ENCODE data around the gene POU3F1. TPM values are rescaled to one million over a fixed set of nuclear protein-coding genes. Genes with fewer than 3 reads are reported as not detected.

The POU3F1 gene
- total and polyA plus RNA-seq, 10 of the 15 experiments (the other 5 are each of a cell fraction or from before 2014, with no cell fraction given): 0.04 to 0.53 (median 0.10) TPM; not detected in 3

DNA sequence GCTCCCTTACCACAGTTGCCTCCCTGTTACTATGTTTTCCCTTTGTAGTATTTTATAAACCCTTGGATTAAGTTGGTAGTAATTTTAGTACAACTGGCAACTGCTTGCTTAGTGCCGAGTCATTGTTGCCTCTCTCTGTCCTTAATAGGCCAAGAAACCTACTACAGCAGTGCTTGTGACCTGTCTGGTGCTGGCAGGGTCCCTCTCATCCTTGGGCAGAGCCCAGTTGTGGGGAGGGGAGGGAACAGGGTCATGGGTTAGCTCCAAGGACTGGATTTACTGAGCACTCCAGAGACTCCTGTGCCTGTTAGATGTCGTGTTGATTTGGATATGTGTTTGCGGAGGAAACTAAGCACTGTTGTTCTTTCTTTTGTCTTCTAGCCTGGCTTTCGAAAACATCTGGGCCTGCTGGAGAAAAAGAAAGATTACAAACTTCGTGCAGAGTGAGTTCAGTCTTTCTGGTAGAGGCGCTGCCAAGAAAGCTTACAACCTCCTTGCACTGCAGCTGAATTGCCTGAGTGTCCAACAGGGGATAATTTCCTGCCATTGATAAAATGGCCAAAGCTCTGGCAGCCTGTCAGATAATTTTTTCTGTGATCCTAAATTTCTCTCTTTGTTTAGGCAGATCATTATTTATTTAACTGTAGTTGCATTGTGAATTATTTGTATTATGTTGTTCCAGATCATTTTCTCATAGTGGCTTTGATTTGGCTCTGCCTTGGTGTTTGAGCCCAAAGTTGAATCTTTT lies 30.4 kb downstream of the POU3F1 start:
- Histone ChIP-seq H3K9ac (ENCODE audit: control insufficient read depth, insufficient read depth, low read length) (no peak overlapping the region), H3K9me3 (replicated peaks; ENCODE audit: control insufficient read depth, insufficient read depth, low read length) (no peaks in the 10 kb centered on the region), H3K27ac (ENCODE audit: control insufficient read depth, insufficient read depth) (no peak overlapping the region), H3K27me3 (replicated peaks in 1 of 2; ENCODE audit: control insufficient read depth in 2 of 2, insufficient read depth in 2 of 2, low read length in 1 of 2) (no peaks in the 10 kb centered on the region), H3K36me3 (ENCODE audit: control insufficient read depth in 2 of 2, insufficient read depth in 2 of 2, low read length in 1 of 2) (peaks cover 0 to 7% of the 10 kb centered on the region in 2 experiments; a peak in 2 of 4 replicates), H3K79me2 (ENCODE audit: control insufficient read depth, insufficient read depth, low read length) (peaks cover 29% of the 10 kb centered on the region), H3K4me2 (ENCODE audit: control insufficient read depth, insufficient read depth) (no peak overlapping the region), H2AFZ (ENCODE audit: control insufficient read depth, low read depth, low read length) (no peak overlapping the region), H3K4me1 (ENCODE audit: control insufficient read depth, insufficient read depth, low read length) (peaks cover 3% of the 10 kb centered on the region; the same call in 1 of the 2 replicates), H3K4me3 (no peak overlapping the region), H4K20me1 (ENCODE audit: control insufficient read depth, insufficient read depth) (no peaks in the 10 kb centered on the region)
- WGBS (ENCODE audit: insufficient coverage, insufficient replicate concordance, low lambda C conversion rate, missing lambda C conversion rate): 82% methylated on average over 6 of the region's 6 CpGs
- ChIA-PET POLR2A (interaction anchor here (0.5 kb wide), 1 partner anchor 166 kb away, joined by 10 read pairs; no protein-coding TSS in a partner anchor), SMC1A (ENCODE audit: uncharacterized antibody, unreplicated experiment) (interaction anchor here (0.7 to 1.0 kb wide), 3 partner anchors 11 to 56 kb away, joined by 3 to 5 read pairs (median 4); no protein-coding TSS in a partner anchor), RAD21 (ENCODE audit: unreplicated experiment) (interaction anchor here (1.1 kb wide), 1 partner anchor 26 kb away, joined by 5 read pairs; no protein-coding TSS in a partner anchor), CTCF (interaction anchor here (0.7 to 5.0 kb wide), 5 partner anchors 10 to 123 kb away, joined by 3 to 32 read pairs (median 3); partner anchors contain the start of gene SF3A3)
- BruUV-seq (replicated peaks): no TSS peak
- intact Hi-C loops (cut with micrococcal nuclease; ENCODE audit: unreplicated experiment) (no loop called here), in situ Hi-C loops (cut with MboI) (no loop called here)
- FAIRE-seq (no peak), ATAC-seq (no peak), DNase-seq (ENCODE audit: low read depth, low spot score) (no peak)
- TF ChIP-seq BRCA1 (IDR thresholded peaks at IDR 0.05; ENCODE audit: low read depth, low read length) (no peak), HDAC2 (IDR thresholded peaks at IDR 0.05) (no peak), ETV6 (conservative IDR thresholded peaks at IDR 0.05 in 1 of 2, IDR thresholded peaks at IDR 0.05 in 1 of 2; ENCODE audit: borderline replicate concordance in 1 of 2, low read depth in 1 of 2) (no peak), TBL1XR1 (IDR thresholded peaks at IDR 0.05; ENCODE audit: low read depth, low read length) (no peak), FOXK2 (IDR thresholded peaks at IDR 0.05) (no peak), SMAD1 (IDR thresholded peaks at IDR 0.05; ENCODE audit: low read depth, partially characterized antibody) (no peak), POU2F2 (IDR thresholded peaks at IDR 0.05; ENCODE audit: borderline replicate concordance, low read depth, low read length) (no peak), EED (IDR thresholded peaks at IDR 0.05; ENCODE audit: low read depth) (no peak), RAD21 (IDR thresholded peaks at IDR 0.05; ENCODE audit: insufficient read depth, low read depth, low read length) (no peak), SIX5 (IDR thresholded peaks at IDR 0.05; ENCODE audit: low read depth, low read length, severe bottlenecking) (no peak)
- TF ChIP-seq, protein P1, sequence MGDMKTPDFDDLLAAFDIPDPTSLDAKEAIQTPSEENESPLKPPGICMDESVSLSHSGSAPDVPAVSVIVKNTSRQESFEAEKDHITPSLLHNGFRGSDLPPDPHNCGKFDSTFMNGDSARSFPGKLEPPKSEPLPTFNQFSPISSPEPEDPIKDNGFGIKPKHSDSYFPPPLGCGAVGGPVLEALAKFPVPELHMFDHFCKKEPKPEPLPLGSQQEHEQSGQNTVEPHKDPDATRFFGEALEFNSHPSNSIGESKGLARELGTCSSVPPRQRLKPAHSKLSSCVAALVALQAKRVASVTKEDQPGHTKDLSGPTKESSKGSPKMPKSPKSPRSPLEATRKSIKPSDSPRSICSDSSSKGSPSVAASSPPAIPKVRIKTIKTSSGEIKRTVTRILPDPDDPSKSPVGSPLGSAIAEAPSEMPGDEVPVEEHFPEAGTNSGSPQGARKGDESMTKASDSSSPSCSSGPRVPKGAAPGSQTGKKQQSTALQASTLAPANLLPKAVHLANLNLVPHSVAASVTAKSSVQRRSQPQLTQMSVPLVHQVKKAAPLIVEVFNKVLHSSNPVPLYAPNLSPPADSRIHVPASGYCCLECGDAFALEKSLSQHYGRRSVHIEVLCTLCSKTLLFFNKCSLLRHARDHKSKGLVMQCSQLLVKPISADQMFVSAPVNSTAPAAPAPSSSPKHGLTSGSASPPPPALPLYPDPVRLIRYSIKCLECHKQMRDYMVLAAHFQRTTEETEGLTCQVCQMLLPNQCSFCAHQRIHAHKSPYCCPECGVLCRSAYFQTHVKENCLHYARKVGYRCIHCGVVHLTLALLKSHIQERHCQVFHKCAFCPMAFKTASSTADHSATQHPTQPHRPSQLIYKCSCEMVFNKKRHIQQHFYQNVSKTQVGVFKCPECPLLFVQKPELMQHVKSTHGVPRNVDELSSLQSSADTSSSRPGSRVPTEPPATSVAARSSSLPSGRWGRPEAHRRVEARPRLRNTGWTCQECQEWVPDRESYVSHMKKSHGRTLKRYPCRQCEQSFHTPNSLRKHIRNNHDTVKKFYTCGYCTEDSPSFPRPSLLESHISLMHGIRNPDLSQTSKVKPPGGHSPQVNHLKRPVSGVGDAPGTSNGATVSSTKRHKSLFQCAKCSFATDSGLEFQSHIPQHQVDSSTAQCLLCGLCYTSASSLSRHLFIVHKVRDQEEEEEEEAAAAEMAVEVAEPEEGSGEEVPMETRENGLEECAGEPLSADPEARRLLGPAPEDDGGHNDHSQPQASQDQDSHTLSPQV (IDR thresholded peaks at IDR 0.05): no peak
- TF ChIP-seq, protein P2, sequence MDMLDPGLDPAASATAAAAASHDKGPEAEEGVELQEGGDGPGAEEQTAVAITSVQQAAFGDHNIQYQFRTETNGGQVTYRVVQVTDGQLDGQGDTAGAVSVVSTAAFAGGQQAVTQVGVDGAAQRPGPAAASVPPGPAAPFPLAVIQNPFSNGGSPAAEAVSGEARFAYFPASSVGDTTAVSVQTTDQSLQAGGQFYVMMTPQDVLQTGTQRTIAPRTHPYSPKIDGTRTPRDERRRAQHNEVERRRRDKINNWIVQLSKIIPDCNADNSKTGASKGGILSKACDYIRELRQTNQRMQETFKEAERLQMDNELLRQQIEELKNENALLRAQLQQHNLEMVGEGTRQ (IDR thresholded peaks at IDR 0.05; ENCODE audit: borderline replicate concordance, low read depth, low read length): no peak
- TF ChIP-seq, protein P3, sequence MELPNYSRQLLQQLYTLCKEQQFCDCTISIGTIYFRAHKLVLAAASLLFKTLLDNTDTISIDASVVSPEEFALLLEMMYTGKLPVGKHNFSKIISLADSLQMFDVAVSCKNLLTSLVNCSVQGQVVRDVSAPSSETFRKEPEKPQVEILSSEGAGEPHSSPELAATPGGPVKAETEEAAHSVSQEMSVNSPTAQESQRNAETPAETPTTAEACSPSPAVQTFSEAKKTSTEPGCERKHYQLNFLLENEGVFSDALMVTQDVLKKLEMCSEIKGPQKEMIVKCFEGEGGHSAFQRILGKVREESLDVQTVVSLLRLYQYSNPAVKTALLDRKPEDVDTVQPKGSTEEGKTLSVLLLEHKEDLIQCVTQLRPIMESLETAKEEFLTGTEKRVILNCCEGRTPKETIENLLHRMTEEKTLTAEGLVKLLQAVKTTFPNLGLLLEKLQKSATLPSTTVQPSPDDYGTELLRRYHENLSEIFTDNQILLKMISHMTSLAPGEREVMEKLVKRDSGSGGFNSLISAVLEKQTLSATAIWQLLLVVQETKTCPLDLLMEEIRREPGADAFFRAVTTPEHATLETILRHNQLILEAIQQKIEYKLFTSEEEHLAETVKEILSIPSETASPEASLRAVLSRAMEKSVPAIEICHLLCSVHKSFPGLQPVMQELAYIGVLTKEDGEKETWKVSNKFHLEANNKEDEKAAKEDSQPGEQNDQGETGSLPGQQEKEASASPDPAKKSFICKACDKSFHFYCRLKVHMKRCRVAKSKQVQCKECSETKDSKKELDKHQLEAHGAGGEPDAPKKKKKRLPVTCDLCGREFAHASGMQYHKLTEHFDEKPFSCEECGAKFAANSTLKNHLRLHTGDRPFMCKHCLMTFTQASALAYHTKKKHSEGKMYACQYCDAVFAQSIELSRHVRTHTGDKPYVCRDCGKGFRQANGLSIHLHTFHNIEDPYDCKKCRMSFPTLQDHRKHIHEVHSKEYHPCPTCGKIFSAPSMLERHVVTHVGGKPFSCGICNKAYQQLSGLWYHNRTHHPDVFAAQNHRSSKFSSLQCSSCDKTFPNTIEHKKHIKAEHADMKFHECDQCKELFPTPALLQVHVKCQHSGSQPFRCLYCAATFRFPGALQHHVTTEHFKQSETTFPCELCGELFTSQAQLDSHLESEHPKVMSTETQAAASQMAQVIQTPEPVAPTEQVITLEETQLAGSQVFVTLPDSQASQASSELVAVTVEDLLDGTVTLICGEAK (IDR thresholded peaks at IDR 0.05; ENCODE audit: borderline replicate concordance): no peak

All from GM12878 (cell line).